Lower leg skin (tissue), 4 donors: Measurements from ENCODE around the gene PYGB. TPM values are rescaled to one million over a fixed set of nuclear protein-coding genes. Genes with fewer than 3 reads are reported as not detected.
A peak's percentile ranks its signal among the peaks of the same experiment; 100 is the strongest.

Experiments used
- DNase-seq, 2 donors: peaks; one replicate each; pipeline ENCODE4 v3.0.0-alpha.2; 2019; ENCODE audit warnings: low spot score in 2 of 2
- H3K4me3 ChIP-seq: fragments of 200-600 bp; sonication (generic); 2 replicates; pipeline ENCODE4 v1.5.1; 2017; ENCODE audit warnings: mild to moderate bottlenecking, low read depth; ENCODE audit not compliant: poor library complexity, severe bottlenecking
- POLR2A ChIP-seq, 2 donors: fragments of 450-650 bp; IDR thresholded peaks; one replicate each; pipeline ENCODE4 v1.6.1; 2016 to 2017; ENCODE audit warnings: antibody characterized with exemption in 2 of 2, mild to moderate bottlenecking in 1 of 2, moderate library complexity in 1 of 2
- WGBS, 2 donors: methylation state at CpG; one replicate each; pipeline ENCODE4 v1.1.5; 2018; 5-methylcytosine and 5-hydroxymethylcytosine counted together
- intact Hi-C: fragments of 100-400 bp; cut with DNase I; formaldehyde crosslinking; loops from one replicate; pipeline ENCODE4 v1.15.0; 2023; ENCODE audit warnings: low total_unique reads
- total RNA-seq, 4 donors: library from RNA; depleted of rRNA; stranded (reverse); fragments of >200 nt; gene quantifications; one replicate each; pipeline ENCODE4 v1.1.0, GENCODE V29; 2016
- TF ChIP-seq, protein P1 (sequence below), 3 donors: fragments of 450-650 bp; IDR thresholded peaks; one replicate each; pipeline ENCODE4 v1.5.1; 2016; ENCODE audit warnings: antibody characterized with exemption in 3 of 3, mild to moderate bottlenecking in 3 of 3, moderate library complexity in 2 of 3

The PYGB gene
- total RNA-seq, 4 donors from 2014 or later: 99.0 to 308 (median 194) TPM

DNA sequence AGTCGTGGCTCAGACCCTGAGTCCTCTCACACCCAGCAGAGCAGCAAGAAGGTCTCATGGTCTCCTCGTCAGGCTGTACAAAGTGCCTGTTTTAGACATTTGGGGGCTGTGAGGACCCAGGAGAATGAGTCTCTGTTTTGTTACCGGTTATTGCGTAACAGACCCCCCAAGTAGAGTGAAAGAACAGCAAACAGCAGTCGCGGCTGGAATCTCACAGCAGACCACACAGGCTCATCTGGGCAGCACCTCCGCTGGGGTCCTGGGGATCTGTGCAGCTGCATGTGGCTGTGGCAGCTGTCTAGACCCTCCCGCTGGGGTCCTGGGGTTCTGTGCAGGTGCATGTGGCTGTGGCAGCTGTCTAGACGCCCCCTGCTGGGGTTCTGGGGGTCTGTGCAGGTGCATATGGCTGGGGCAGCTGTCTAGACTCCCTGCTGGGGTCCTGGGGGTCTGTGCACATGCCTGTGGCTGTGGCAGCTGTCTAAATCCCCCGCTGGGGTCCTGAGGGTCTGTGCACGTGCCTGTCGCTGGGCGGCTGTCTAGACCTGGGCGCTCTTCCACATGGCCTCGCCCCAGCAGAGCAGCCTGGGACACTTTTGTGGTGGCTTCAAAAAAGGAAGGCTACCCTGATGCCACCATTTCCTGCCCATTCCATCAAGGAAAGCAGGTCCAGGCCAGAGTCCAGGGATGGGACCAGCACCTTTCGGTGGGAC lies 27.7 kb upstream of the PYGB start:
- TF ChIP-seq, protein P1, sequence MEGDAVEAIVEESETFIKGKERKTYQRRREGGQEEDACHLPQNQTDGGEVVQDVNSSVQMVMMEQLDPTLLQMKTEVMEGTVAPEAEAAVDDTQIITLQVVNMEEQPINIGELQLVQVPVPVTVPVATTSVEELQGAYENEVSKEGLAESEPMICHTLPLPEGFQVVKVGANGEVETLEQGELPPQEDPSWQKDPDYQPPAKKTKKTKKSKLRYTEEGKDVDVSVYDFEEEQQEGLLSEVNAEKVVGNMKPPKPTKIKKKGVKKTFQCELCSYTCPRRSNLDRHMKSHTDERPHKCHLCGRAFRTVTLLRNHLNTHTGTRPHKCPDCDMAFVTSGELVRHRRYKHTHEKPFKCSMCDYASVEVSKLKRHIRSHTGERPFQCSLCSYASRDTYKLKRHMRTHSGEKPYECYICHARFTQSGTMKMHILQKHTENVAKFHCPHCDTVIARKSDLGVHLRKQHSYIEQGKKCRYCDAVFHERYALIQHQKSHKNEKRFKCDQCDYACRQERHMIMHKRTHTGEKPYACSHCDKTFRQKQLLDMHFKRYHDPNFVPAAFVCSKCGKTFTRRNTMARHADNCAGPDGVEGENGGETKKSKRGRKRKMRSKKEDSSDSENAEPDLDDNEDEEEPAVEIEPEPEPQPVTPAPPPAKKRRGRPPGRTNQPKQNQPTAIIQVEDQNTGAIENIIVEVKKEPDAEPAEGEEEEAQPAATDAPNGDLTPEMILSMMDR (IDR thresholded peaks at IDR 0.05): no peak
- TF ChIP-seq POLR2A (IDR thresholded peaks at IDR 0.05): no peak
- 88% methylated on average over 15 to 16 of the region's 16 CpGs for WGBS, 2 donors
- DNase-seq: peak in 1 of 2 donors; percentile 52
- H3K4me3 ChIP-seq: no peak overlapping the region
- intact Hi-C loops: no loop called here

DNA sequence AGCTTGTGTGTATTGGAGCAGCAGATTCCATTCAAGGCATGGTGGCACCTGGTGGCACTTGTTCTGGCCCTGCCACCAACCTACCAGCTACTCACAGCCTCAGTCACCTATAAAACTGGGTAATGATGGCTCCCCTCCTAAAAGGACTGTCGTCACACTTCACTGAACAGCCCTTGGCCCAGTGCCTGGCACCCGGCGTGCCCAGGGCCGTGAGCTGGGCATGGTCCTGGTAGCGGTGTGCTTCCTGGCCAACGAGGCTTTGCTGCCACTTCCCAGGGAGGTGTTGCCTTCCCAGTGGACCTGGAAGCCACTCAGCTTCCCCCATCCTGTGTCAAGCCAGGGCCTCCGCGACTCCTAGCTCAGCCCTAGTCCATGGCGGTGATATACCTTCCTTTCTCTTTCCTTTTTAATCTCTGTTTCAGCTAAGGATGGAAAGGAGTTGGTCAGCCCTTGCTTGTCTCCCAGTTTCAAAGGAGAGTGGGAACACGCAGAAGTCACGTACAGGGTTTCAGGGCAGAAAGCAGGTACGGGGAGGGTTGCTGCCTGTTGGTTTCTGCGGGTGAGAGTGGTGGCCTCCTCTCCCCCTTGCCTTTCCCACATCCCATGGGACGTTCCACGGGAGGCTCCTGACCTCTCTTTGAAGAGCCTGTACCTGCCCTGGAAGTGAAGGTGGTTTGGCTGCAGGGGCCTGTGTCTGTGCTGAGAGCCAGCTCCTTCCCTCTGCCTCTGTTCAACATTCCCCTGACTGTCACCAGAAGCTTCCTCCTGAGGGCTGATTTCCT lies 26.9 kb upstream of the PYGB start:
- TF ChIP-seq POLR2A (IDR thresholded peaks at IDR 0.05): no peak
- TF ChIP-seq, protein P1 (IDR thresholded peaks at IDR 0.05): no peak
- peak in 1 of 2 donors; percentile 78 for DNase-seq
- 79 to 80% methylated on average over 14 to 15 of the region's 15 CpGs for WGBS, 2 donors
- intact Hi-C loops: no loop called here
- H3K4me3 ChIP-seq: no peak overlapping the region

DNA sequence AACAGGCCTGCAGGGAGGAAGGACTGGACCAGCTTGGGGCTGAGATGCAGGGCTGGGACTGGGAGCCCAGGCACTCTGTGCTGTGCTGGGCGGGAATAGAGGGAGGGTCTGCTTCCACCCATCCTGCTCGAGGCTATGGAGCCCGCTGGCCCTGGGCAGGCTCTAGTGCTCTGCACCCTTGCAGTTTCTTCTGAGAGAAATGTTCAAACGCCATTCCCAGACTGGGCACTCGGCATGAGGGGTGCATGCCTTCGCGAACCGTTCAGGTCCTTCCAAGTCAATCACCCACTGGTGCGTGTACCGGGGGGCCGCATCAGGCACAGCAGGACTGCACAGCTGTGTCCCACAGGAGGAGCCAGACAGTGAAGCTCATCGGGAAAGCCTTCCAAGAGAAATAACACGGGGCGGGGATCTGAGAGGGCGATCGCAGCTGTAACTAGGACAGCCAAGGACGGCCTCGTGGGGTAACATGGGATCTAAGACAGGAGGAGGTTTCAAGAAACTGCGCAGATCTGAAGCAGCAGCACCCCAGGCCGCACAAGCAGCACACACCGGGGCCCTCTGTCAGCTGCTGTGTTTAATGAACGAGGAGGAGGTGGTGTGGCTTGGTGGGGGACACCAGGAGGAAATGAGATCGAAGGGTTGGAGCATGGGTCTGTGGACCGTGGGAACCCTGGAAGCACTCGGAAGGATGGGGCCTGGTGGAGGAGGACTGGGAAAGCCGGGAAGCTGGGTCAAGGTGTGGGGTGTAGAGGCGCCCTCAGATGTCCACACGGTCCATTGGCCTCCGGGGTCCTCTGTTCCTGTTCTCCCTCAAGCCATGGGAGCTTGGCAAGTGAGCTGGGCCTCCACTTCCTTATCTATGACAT lies 26.1 kb upstream of the PYGB start:
- intact Hi-C loops: no loop called here
- H3K4me3 ChIP-seq: no peak overlapping the region
- TF ChIP-seq, protein P1 (IDR thresholded peaks at IDR 0.05): no peak
- TF ChIP-seq POLR2A (IDR thresholded peaks at IDR 0.05): no peak
- peak in 1 of 2 donors; percentile 82 for DNase-seq
- 76 to 86% methylated on average over 25 to 29 of the region's 29 CpGs for WGBS, 2 donors

DNA sequence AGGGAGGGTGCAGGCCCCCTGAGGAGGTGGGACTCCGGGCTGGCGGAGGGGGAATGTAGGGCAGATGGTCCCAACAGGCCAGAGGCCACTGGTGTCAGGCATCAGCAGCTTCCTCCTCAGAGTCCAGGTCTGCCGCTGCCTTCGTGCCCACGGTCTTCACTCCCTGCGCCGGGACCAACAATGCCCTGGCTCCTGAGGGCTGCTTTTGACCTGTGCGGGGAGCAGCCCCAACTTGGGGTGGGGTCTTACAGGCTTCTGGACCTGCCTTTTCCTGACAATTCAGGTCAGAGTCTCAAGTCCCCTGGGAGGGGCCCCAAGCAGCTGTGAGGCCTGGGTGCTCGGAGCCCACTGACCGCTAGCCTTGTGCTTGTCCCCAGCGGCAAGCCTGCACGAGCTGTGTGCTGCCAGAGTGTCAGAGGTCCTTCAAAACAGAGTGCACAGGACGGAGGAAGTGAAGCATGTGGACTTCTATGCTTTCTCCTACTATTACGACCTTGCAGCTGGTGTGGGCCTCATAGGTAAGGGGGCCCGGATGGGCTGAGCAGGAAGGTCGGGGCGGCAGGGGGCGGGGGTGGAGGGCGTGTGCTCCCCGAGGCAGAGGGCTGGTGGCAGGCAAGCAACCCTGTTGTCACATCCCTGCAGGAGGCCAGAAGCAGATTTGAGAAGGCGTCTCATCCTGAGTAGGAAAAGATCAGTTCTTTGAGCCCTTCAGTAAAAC lies 25.3 kb upstream of the PYGB start:
- peak in 1 of 2 donors; percentile 74 for DNase-seq
- 78 to 84% methylated on average over 13 to 20 of the region's 21 CpGs for WGBS, 2 donors
- TF ChIP-seq, protein P1 (IDR thresholded peaks at IDR 0.05): no peak
- TF ChIP-seq POLR2A (IDR thresholded peaks at IDR 0.05): no peak
- H3K4me3 ChIP-seq: no peak overlapping the region
- intact Hi-C loops: no loop called here

DNA sequence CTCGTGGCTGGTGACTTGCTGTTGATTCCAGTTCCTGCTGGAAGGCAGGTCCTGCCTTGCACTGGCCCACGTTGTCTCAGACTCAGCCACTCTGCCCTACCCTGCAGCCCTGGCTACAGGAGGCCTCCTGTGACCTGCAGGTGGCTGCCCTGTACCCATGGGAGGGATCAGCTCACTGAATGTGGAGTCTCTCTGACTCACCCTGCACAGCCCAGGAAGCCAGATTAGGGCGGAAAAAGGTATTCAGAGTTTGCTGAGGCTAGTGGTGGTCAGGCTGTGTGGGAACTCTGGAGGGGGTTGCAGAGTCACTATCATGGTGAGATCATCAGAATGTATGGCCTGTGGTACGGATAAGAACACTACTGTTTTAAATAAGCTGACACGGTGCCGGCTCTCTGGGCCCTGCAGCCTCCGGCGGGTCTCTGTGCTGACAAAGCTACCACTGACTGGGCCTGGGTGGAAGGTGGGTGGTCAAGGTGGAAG lies 24.7 kb upstream of the PYGB start:
- H3K4me3 ChIP-seq: no peak overlapping the region
- peak in 1 of 2 donors; percentile 83 for DNase-seq
- intact Hi-C loops: no loop called here
- TF ChIP-seq POLR2A (IDR thresholded peaks at IDR 0.05): no peak
- TF ChIP-seq, protein P1 (IDR thresholded peaks at IDR 0.05): no peak
- WGBS, 2 donors: 76 to 82% methylated on average over 8 of the region's 8 CpGs
